Pulmonary artery endothelial cell (primary cell): ENCODE data around the gene RAB8A. TPM values are rescaled to one million over a fixed set of nuclear protein-coding genes. Genes with fewer than 3 reads are reported as not detected.
"Not testable (repeated sequence)": the region's sequence is repeated elsewhere in the genome, so short reads cannot be mapped to it uniquely, and the experiment has no call there.

Source experiments
- DNase-seq: peaks from one replicate; pipeline ENCODE4 v3.0.0-alpha.2; 2011; ENCODE audit warnings: low read depth, low spot score
- total RNA-seq: library from RNA; depleted of rRNA; stranded (reverse); fragments of >200 nt; gene quantifications from 2 replicates; pipeline ENCODE4 v1.2.3, GENCODE V29; 2014

RAB8A gene
- total RNA-seq, 1 donor from 2014 or later, result 95.8 TPM

DNA sequence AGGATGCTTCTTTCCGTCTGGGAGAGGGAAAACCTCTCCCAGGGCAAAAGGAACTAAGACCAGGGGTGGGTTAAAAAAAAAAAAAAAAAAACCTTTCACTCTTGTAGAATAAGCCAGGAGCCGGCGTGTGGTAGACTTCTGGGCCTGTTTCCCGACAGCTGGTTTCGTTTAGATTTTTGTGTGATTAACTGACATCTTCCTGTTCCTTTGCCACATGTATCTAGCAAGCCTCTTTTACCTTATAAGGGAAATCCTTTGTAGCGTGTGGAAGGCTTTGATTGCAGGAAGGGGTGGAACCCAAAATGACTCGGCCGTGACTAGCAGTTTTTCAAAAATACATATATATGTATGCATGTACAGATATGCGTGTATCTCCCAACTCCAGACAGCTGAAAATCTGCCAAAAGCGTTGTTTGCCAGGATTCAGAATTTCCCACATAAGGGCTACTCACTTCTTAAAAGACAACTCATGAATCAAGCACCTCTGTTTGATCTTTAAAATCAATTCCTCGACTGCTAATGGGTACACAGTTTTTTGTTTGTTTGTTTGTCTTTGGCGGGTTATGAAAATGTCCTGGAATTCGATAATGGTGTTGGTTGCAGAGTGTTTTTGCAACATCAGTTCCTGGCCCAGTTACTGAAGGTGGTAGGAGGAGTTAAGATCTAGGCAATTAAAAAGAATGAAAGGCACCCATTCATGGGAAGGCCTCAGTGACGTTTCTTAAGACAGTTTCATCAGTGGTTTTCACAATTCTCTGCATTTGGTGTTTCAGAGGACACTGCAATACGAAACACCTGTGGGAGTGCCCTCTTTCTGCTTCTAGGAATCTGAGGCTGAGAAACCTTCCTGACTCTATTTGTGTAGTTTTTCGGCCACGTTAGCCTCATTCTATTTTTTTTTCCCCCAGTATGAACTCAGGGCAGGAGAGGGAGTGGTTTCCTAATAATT, 32.7 kb upstream of the RAB8A start:
- DNase-seq, result peak; percentile 95

DNA sequence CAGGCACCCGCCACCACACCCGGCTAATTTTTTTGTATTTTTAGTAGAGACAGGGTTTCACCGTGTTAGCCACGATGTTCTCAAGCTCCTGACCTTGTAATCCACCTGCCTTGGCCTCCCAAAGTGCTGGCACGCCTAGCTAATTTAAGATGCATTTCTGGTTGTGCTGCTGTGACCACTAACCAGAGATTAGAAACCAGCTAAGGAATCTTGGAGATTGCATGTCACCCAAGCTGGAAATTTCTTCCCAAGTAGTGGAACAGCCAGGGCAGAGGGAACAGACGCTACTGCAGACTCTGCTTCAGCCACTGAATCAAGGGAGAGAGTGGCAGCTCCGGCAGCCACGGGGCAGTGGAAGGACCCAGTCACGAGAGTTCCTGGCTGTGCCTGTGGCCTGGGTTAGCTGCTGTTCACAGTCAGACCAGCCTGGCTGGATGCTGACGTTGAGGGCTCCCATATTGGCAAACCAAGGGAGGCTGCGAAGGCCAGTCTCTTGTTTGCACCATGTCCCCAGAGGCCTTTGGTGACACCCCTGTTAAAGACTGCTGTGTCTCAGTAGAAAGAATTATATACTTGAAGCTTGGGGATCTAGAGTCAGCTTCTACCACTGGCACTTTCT, 27.5 kb upstream of the RAB8A start:
- no peak for DNase-seq

DNA sequence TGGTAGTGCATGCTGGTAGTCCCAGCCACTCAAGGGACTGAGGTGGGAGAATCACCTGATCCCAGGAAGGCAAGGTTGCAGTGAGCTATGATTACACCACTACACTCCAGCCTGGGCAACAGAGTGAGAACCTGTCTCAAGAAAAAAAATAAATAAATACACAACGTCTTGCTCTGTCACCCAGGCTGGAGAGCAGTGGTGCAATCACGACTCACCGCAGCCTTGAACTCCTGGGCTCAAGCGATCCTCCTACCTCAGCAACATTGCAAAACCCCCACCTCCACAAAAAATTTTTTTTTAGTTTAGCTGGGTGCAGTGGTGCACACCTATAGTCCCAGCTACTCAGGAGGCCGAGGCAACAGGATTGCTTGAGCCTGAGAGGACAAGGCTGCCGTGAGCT, 26.6 kb upstream of the RAB8A start:
- DNase-seq, result no peak

DNA sequence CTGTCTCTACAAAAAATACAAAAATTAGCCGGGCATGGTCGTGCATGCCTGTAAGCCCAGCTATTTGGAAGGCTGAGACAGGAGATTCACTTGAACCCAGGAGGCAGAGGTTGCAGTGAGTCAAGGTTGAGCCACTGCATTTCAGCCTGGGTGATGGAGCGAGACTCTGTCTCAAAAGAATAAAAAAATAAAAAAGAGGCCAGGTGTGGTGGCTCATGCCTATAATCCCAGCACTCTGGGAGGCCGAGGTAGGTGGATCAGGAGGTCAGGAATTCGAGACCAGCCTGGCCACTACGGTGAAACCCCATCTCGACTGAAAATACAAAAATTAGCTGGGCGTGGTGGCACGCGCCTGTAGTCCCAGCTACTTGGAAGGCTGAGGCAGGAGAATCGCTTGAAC, 24.3 kb upstream of the RAB8A start:
- not testable (repeated sequence) for DNase-seq

DNA sequence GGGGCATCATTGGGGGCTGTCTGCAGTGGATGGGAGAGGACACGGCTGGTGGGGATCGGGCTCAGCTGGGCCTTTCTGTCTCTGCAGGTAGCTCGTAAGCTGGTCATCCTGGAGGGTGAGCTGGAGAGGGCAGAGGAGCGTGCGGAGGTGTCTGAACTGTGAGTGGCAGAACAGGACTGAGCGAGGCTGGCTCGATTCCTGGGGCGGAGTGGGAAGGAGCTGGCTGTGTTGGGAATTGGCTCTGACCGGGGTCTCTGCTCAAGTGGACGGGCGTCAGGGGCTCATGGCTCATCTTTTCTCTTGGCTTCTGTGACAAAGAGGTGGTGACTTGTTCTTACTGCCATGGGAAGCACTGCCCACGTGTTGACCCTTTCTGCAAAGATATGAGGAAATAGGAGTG, 23.7 kb upstream of the RAB8A start:
- DNase-seq, result no peak

- no peak for DNase-seq
Observed at GRCh38 chr19:16088351-16089009, 23.2 kb upstream of the RAB8A start.

- no peak for DNase-seq
Observed at GRCh38 chr19:16089010-16089846, 22.5 kb upstream of the RAB8A start.

GRCh38 chr19:16091546-16092475, 19.9 kb upstream of the RAB8A start:
- no peak for DNase-seq

DNA sequence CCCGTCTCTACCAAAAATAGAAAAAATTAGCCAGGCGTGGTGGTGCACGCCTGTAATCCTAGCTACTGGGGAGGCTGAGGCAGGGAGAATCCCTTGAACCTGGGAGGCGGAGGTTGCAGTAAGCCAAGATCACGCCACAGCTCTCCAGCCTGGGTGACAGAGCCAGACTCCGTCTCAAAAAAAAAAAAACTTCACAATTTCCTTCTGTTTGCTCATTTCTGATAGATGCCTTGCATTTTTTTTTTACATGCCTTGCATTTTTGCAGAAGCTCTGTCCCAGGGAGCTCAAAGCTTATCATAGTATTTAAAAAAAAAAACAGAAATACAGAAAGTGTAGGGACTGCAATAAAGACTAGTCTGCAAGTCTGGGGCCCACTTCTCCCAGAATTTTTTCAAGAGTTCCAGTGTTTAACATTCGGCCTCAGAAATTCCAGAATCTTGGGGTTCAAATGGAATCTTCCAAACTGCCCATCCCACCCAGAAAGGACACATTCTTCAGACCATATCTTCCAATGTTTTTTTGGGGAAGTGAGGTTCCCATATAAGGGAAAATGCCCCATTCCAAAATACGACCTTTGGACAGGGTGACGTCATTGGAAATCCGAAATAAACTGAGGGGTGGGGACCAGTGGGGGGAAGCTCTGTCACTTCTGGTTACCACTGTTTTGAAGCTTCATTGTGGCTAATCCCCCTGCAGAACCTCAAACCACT, 17.2 kb upstream of the RAB8A start:
- DNase-seq, result no peak

GRCh38 chr19:16095071-16095571, 16.6 kb upstream of the RAB8A start:
- no peak for DNase-seq

DNA sequence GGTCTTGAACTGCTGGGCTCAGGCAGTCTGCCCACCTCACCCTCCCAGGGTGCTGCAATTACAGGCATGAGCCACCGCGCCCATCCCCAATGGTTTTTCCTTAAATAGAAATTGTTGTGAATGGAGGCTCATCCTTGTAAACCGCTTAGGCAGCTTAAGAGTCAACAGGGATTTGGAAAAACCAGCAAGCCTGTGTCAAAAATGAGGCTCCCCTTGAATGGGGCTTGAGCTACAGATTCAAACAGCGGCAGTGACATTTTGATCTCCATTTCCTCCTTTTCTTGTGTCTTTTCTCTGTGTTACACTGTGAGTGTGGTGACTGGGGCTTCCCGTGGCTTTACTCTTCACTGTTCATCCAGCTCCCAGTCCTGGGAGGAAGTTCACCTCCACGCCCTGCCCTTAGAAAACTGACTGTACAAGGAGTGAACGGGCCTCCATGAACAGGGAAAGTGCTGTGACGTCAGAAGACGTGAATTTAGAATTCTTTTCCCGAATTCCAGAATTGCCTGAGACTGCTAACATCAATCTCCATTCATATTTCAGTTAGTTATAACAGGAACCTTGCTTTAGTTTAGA, 15.3 kb upstream of the RAB8A start:
- no peak for DNase-seq

GRCh38 chr19:16098416-16098768, 13.3 kb upstream of the RAB8A start:
- DNase-seq, result no peak

- DNase-seq, result no peak
Observed at GRCh38 chr19:16098821-16099220, 12.9 kb upstream of the RAB8A start.

- not testable (repeated sequence) for DNase-seq
Observed at GRCh38 chr19:16099314-16099965, 12.2 kb upstream of the RAB8A start.

GRCh38 chr19:16100524-16100923, 11.2 kb upstream of the RAB8A start:
- no peak for DNase-seq

- no peak for DNase-seq
Observed at GRCh38 chr19:16104722-16105121, 7.0 kb upstream of the RAB8A start.

DNA sequence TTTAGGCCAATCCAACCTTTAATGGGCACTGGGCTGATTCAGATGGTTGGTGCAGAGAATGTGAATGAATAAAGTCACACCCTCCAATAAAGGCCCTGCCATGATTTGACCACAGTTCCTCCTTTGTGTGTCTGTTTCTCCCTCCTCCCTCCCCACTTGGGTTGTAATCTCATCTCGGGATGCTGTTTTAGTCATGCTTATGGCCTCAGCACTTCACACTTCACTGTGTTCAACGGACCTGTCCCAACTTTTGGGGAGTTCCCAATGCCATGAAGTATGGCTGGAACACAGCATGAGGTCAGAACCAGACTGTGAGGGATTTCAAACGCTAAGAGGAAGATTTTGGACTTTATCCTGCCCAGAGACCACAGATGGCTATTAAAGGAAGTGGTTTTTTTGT, 5.6 kb upstream of the RAB8A start:
- no peak for DNase-seq

GRCh38 chr19:16111909-16112752, 442 bp downstream of the RAB8A start:
- no peak for DNase-seq
